GM03348 (cell line): ENCODE data around the gene LRRTM4.
"Not testable (repeated sequence)": the region's sequence is repeated elsewhere in the genome, so short reads cannot be mapped to it uniquely, and the experiment has no call there.

ENCODE experiments used
- DNase-seq: peaks from one replicate; pipeline ENCODE4 v3.0.0; 2012; ENCODE audit warnings: low spot score

LRRTM4 gene

DNA sequence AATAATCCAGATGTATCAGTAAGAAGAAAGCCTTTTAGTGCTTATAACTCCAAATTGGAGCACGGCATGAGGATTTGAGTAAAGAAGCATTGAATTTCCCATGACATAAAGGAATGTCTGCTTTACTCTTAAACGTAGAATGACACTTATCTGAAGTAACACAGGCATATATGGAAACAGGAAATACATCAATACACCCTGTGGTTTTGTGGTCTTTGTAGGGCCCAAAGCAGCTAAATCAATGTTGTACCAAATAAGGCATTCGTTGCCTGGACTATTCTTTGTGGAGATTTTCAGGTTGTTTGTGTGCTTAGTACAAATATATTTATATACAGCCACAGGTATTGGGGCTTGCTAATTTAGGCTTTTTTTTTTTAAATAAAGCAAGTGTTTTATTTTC lies 660.5 kb downstream of the LRRTM4 start:
- no peak for DNase-seq

DNA sequence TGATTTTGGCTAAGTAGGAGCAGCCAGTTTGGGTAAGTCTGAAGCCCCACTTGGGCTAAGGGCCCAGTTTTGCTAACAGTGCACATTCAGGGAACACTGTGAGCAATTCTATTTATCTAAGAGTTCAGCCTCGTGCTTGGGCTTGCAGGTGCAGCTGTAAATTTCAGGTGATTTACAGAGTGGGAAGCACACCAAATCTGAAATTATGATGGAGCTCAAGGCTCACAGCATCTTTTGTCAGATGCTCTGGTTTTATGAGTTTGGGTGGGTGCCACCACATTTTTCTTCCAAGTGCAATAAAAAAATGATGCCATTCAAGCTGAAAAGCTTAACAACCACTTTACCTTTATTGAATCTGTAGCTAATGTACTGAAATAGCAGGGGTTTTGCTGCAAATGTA lies 671.2 kb downstream of the LRRTM4 start:
- no peak for DNase-seq

DNA sequence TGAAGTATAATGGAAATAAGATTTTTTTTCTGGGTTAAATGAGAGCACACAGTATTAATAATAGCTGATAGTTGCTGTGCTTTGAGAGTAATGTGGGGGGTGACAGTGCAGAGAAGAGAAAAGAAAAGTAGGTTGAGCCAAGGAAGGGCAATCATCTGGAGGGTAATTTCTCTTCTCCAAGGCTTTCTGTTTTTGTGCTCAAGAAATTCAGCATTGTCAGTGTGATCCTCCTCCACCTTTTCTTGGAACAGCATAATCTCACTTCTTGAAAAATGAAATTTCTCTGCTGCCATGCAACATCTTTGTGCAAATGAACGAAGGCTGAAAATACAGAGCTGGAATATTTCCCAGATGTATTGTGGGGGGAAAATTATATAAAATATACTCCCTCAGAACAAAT lies 673.1 kb downstream of the LRRTM4 start:
- DNase-seq = no peak

DNA sequence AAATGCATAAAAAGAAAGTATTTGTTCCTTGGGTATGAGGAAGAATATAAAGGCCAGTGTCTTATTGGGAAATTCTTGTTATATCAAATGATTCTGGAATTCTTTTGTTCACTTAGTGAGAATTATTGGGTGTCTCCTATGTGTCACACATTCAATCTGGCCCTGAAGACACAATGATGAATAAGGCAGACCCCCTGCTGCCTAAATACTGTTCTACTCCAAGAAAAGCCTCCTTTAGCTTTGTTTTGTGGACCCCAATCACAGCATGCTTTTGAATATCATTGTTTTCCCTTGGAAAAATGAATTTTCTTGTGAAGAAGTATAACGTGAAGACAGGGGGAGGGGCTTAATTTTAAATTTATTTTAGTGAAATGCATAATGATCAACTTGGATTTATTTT lies 682.4 kb downstream of the LRRTM4 start:
- no peak for DNase-seq

DNA sequence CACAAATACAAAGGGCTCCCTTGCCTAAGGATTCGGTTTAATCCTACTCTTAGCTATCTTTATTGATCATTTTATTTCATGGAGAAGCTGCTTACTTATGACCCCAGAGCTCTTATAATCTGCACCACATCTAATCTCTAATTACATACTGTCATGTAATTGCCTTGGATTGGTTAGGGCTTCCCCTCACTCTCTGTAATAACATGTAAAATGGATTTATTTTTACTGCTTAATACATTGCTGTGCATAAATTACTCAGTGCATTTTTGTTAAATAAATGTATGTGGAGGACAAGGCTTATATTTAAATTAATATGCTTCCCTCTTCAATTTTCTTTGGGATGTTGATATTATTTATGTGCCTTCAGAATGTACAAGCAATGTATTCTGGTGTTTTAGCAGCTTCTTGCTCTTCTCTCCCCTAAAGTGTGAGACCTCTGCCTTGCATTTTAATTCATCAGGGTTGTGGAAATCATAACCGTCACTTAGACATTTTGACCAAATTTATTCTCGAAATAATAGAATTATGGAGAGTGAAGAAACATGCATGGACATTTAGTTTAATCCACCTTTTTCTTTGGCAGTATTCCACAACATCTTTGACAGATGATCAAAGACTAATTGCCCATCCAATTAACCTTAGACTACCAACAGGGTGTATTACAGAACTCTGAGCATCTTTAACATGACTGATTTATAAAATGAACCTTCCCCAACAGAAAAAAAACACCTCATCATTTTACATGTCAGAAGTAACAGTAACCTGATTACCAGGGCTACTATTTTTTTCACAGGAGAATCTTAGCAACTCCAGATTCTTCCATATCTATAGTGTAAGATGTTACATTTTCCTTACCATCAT lies 692.6 kb downstream of the LRRTM4 start:
- DNase-seq = no peak

DNA sequence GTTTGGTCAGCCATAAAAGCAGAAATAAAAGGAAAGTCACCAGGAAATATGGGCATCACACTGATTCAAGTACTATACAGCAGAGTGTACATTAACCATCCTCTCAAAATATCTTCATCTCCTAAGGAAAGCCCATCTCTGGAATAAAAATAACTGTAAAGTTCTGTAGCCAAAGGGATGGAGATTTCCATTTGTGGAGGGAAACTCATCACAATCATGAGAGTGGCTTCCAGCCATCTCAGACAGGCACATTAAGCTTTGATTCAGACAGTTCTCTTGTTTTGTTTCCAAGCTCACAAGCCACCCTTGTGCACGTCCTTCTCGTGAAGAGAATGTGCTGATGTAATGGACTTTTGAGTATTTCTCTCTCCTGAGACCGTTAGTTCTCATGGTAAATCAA lies 695.5 kb downstream of the LRRTM4 start:
- DNase-seq = no peak

DNA sequence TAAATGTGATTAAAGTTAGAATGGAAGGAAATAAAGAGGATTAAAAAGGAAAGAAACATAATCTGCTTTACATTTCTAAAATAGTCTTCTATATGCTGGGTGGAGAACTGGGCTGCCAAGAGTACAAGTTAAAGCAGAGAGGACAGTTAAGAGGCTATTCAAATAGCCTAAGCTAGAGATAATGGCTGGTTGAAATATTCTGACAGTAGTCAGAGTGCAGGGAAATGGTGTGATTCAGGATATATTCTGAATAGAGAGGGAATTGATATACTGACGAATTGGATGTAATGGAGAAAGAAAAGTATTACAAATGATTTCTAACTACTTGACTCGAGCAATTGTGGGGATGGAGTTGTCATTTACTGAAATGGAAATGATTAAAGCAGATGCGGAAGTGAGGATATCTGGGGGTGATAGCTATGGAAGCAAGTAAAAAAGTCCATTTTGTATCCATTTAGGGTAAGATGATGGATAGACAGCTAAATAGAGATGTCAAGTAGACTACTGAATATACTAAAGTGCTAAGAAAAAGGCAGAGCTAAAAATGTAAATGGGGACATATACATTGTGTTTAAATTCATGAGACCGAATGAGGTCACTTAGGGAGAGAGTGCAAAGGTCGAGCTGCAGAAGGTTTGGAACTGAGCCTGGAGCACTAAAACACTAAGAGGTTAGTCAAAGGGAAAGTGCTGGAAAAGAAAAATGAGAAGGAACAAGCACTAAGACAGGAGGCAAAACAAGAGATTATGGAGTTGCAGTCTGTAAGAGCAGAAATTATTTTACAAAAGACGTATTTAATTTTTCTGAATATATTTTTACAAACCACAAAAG lies 696.8 kb downstream of the LRRTM4 start:
- no peak for DNase-seq

DNA sequence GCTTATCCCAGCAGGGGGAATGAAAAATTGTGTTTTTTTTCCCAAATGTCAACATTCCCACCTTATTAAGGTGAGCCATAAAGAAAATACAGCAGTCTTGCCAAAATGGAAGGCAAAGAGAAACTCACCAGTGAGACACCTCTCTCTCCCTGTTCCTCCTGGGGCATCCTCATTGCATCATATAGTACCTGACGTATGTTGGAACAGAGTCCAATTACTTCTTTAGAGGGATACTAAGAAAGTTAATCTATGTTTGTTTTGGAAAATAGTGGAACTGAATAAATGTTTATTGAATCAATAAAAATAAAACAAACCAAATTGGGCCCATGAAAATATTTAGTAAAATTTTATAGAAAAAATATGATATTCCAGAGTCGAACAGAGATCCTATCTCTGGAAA lies 700.4 kb downstream of the LRRTM4 start:
- DNase-seq = no peak

DNA sequence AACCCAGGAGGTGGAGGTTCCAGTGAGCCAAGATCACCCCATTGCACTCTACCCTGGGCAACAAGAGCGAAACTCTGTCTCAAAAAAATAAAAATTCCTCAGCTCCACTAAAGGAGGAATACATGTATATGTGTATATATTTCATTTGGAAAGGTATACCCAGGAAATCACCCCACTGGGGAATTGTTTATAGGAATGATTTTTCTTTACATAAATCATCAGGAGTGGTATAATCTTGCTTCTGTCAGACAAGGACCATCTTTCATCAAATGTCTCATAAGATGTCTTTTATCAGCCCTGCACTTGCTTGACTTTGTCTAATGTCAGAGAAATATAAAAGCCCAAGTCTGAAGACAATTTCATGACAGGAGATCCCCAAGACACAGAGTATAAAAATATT lies 709.1 kb downstream of the LRRTM4 start:
- DNase-seq = no peak

DNA sequence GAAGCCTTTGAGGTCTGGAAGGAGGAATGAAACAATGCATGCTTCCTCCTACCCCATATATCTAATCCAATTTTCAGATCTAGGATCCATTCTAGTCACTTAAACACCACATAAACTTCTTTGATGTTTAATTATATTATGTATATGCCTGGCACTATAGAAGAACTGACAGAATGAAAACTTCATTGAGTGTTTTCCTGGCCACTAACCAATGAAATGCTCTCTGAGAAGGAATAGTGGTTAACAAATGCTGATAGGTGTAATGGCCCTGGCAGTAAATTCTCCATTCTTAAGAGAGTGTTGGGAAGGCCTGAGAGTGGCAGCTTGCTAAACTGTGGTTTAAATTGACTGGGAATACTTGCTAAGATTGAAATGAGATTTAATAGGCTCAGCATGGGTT lies 710.0 kb downstream of the LRRTM4 start:
- no peak for DNase-seq

DNA sequence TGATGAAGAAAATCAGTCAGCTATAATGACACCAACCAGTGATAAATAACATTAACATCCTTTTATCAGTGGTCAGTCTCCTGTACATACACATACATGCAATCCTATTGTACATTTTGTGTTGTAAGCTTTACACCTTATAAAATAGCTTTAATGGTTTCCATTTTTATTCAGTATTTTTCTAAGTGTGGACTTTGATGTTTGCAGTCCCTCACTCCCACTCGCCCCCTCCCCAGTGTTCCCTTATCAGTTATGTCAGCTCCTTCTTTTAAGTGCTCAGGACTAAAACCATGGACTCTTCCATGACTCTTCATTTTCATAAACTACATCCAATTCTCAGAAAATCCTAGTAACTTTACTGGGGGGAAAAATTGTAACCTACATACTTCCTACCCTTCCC lies 713.0 kb downstream of the LRRTM4 start:
- no peak for DNase-seq

DNA sequence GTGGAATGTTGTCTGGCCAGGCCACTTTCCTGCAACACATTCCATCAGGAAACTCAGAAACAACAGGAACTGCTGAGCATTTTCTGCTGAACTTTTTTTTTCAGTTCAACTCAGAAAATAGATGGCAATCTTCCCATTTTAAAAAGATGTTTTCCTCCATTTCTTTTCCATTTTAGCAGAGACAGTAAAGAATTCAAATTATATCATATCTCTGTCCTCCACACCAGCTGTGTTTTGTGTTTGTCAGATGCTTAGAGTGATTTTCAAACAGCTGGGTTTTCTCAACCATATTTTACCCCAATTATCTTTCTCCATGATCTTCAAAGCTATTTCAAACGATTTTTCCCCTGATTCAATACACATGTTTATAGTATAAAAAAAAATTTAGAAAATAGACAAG lies 713.4 kb downstream of the LRRTM4 start:
- no peak for DNase-seq

DNA sequence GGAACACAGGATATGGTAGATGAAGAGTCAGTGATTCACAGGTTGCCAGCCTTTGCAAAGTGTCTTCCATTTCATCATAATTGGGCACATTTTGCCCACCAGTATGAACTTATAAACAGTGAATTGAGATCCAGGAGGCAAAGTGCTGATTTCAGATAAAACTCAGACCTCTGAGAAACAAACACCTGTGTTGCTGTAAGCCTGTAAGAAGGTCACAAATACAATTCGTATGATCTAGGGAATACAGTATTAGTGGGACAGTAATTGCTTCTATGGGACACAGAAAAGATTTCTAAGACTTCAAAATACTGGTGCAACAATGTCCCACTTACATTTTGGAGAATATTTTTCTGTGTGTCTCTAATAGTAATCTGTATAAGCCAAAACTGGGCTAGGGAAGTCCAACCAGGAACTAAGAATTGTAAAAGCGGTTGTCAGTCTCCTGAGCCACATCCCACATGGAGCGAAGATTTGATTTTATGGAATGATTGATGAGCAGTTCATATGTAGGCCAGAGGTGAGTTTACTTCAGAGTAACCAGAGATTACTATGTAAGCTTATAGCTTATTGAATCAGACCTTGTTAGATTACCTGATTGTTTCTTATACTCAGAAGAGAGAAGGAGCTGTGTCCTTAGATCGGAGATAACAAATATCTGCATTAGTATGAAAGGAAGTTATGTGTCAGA lies 728.4 kb downstream of the LRRTM4 start:
- no peak for DNase-seq

DNA sequence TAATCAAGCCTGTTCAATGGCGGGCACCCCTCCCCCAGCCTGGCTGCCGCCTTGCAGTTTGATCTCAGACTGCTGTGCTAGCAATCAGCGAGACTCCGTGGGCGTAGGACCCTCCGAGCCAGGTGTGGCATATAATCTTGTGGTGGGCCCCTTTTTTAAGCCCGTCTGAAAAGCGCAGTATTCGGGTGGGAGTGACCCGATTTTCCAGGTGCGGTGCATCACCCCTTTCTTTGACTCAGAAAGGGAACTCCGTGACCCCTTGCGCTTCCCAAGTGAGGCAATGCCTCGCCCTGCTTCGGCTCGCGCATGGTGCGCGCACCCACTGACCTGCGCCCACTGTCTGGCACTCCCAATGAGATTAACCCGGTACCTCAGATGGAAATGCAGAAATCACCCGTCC lies 740.9 kb downstream of the LRRTM4 start:
- DNase-seq = not testable (repeated sequence)

DNA sequence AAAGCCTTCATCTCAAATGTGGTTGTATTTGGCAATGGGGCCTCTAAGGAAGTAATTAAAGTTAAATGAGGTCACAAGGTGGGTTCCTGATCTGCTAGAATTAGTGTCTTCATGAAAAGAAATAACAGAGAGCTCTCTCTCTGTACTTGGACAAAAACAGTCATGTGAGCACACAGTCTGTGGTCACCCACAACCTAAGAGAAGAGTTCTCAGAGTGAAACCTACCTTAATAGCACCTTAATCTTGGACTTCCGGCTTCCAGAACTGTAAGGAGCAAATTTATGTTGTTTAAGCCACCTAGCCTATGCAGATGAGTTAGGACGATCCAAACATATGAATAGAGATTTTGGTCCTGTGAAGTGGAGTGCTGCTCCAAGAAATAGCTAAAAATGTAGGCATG lies 758.9 kb downstream of the LRRTM4 start:
- DNase-seq = no peak

DNA sequence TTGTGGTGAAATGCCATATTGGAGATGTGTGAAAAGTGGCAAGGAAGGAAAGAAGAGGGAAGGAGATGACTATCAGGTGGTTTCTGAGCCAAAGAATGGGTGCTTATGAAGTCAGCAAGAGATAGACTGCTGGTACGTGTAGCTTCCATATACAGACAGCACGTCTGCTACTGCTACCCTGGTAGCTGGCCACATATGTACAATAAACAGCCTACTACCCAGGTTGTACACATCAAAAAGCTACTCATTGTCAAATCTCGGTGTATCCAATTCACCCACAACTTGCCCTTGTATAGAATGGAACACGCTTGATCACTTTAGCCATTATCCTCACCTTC lies 761.8 kb downstream of the LRRTM4 start:
- DNase-seq = no peak

DNA sequence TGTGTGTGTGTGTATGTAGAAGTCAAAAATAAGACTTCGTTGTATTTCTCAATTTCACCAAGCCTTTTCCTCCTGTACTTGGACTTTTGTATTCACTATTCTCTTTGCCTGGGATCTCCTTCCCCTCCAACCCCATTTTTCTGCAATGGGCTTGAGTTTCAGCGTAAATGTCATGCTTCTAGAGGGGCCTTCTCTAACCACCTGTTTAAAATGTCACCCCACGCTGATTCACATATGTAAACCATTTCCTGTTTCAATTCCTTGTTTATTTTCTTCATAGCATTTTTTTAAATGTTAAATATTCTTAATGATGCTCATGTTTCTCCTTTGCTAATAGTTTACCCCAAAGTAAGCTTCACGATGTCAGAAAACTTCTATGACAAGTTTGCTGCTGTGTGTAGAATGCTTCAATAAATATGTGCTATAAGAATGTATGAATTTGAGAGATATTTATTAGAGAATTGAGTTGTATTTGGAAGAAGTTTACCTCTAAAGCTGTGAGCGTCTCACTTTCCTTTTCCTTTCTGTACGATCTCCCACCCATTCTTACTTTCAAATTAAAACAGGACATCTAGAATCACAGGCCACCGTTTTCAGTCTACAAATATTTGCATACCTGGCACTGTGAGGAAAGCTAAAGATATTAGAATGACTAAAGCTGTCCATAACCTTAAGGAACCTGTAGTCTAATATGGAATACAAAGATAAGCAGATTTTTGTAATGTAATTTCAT lies 762.4 kb downstream of the LRRTM4 start:
- DNase-seq = no peak

DNA sequence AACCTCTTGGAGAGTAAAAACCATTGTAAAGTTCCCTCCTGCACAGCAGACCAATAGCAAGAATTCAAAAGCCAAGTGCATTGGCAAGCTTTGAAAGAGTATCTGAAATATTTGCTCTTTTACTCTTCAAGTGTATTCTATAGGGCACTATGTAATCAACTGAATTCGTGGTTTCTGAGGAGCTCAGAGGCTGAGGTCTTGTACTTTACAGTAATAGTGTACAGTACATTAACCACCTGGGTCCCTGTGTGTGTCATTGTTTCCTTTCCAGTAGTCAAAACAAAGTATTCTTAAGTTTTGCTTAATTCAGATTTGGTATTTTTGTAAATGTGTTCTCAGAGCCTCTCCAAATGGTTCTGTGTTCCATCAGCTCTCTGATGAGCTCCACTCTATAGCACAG lies 769.7 kb downstream of the LRRTM4 start:
- no peak for DNase-seq

DNA sequence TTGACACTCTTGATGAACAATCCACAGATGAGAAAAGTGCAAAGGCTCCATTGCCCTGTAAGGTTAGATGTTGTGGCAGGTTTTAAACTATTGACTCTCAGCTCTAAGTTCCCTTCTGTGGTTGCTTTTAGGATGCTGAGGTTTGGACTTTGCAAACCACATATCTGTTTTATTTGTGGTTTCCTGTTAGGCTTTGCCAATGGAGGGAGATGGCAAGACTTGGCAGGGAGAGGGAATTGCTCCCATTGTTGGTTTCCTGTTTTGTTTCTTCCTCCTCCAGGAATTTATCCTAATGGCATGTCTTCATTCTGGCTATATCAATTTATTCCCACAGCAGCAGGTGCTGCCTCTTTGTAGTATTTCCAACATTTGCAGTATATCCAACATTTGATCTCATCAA lies 772.3 kb downstream of the LRRTM4 start:
- no peak for DNase-seq

DNA sequence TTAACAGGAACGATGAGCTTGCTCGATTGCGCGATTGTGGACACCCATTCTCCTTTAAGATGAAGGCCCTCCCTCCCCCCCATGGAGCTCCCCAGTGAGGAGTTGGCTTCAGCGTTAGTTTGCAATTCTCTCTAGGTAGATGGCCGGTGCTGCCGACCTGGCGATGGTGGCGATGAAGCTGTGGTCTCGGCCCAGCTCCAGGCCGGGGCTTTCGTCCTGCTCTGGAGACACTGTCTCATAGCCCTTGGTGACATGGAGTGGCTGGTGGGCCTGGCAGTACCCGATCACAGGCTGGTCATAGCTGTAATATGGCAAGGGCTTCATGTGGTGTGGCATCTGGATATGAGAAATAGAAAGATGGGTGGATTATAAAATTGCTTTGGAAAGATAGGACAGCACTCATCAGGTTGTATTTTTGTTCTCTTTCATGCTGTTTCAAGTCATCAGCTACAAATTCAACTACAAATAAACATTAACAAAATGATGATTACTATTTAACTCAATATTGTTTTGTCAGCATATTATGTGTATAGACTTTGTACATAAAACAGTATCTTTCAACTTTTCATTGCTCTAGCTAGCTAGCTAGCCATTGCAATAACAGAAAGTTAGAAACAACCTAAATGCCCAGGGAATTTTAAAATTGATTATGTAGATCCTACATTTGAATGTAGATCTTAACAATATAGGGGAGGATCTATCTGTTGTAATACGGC lies 773.4 kb downstream of the LRRTM4 start:
- DNase-seq = no peak

DNA sequence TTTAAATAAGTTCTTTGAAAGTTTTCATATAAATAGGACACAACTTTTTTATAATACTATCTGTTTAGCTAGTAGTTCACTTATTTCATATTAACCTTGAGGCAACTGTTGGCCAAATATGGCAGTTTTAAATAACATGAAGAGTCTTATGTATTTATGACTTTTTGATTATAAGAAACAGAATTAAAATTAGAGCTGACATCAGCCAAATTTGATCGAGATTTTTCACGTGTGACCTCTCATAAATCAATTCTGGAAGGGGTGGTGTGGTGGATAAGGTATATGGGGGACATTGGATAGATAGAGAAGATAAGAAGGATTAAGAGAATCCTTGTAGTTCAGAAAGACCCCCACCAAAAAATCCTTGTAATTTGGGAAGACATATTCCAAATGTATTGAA lies 776.6 kb downstream of the LRRTM4 start:
- DNase-seq = no peak

DNA sequence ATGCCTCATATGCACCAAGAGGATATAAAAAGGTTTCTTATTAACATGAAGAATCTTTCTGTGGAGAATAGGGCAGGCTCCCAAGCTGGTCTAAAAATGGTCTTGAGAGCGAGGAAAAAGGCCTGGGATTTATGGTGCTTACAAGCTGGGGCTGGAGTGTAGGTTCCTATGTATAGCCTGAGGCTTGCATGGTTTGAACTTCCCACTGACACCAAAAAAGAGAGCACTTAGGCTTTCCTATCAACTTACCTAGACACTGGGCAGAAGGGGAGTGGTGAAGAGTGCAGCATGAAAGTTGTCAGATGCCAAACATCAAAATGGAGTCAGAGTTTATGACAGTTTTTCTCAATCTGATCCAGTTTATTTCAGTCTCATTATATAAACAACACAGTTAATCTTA lies 784.6 kb downstream of the LRRTM4 start:
- DNase-seq = no peak
